ENCODE results near the gene SIK3.

DNA sequence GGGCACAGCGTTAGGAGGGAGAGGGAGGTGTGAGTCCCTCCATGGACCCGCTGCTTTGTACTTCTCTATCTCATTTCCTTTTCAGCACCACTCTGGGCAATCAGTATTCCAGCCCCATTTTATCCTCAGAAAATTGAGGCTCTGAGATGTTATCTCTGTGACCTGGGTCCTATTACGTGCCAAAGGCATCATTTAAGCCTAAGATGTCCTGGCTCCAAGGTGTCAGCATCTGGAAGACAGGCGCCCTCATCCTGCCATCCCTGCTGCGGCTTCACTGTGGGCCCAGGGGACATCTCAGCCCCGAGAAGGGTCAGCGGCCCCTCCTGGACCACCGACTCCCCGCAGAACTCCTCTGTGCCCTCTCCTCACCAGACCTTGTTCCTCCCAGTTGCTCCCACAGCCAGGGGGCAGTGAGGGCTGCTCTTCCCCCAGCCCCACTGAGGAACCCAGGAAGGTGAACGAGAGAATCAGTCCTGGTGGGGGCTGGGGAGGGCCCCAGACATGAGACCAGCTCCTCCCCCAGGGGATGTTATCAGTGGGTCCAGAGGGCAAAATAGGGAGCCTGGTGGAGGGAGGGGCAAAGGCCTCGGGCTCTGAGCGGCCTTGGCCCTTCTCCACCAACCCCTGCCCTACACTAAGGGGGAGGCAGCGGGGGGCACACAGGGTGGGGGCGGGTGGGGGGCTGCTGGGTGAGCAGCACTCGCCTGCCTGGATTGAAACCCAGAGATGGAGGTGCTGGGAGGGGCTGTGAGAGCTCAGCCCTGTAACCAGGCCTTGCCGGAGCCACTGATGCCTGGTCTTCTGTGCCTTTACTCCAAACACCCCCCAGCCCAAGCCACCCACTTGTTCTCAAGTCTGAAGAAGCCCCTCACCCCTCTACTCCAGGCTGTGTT, 269.4 kb downstream of the SIK3 start:
- TF ChIP-seq, protein P1, sequence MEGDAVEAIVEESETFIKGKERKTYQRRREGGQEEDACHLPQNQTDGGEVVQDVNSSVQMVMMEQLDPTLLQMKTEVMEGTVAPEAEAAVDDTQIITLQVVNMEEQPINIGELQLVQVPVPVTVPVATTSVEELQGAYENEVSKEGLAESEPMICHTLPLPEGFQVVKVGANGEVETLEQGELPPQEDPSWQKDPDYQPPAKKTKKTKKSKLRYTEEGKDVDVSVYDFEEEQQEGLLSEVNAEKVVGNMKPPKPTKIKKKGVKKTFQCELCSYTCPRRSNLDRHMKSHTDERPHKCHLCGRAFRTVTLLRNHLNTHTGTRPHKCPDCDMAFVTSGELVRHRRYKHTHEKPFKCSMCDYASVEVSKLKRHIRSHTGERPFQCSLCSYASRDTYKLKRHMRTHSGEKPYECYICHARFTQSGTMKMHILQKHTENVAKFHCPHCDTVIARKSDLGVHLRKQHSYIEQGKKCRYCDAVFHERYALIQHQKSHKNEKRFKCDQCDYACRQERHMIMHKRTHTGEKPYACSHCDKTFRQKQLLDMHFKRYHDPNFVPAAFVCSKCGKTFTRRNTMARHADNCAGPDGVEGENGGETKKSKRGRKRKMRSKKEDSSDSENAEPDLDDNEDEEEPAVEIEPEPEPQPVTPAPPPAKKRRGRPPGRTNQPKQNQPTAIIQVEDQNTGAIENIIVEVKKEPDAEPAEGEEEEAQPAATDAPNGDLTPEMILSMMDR (IDR thresholded peaks at IDR 0.05; ENCODE audit: low read length) = no peak
- TF ChIP-seq EZH2 (optimal IDR thresholded peaks at IDR 0.05; ENCODE audit: low read depth, low read length) = no peak

Measured in MM.1S (cell line).